ENCODE measurements around the gene MRPL28.

- TF ChIP-seq CTCF (IDR thresholded peaks at IDR 0.05), result no peak
- no peak for TF ChIP-seq EZH2 (IDR thresholded peaks at IDR 0.05)
Measured at GRCh38 chr16:363110-363765, 7.1 kb downstream of the MRPL28 start.

Data from neural progenitor cell (in vitro differentiated cells).